ENCODE results near the gene CPLANE1.
"Not testable (repeated sequence)": the region's sequence is repeated elsewhere in the genome, so short reads cannot be mapped to it uniquely, and the experiment has no call there.

CPLANE1 gene

DNA sequence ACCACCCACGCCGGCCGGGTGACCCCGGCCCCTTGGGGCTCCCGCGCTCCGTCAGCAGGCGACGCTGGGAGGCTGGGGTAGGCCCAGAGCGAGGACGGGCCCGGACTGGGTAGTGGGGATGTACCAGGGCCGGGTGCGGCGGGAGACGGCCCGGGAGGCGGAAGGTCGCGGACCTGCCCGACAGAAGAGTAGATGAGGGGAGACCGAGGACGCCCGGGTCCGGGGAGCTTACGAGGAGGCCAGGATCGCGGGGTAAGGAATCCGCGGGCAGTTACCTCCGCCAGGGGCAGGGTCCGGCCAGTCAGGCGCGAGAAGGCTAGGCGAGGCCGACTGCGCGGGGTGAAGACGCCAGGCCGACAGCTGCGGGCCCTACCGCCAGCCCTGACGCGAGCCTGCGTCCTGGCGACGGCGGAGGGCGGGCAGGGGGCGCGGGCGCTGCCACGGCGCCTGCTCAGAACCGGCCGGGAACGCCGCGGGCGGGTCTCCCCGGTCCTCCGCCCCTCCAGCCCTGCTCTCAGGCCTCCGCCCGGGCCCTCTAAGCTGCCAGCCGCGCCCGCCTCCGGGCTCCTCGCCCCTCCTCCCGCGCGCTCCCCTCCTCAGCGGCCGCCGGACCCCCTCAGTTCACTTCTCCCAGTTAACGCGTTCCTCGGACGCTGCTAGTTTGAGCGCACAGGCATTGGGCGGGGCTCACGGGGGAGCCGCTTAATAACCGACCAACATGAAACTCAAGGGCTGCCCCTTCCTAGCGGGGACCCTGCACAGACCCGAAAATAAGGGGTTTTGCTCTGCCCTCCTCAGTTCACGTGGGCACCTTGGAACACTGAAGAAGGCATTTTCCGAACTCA, at the start of gene CPLANE1:
Gene CPLANE1, minus strand, starts transcription at position 407 of the 845 bp plus-strand sequence. CDS start 1,678 bp downstream, outside the sequence.
- peak within 1 kb of the TSS; percentile 48 for H3K27ac ChIP-seq (ENCODE audit: low read depth, low read length, poor library complexity, severe bottlenecking)
- no peaks in the 10 kb centered on the region for H4K20me1 ChIP-seq (ENCODE audit: insufficient read depth, low read length)
- H2AFZ ChIP-seq (ENCODE audit: low read length) = peak within 1 kb of the TSS; percentile 5
- H3K4me2 ChIP-seq (ENCODE audit: low read length) = peak within 1 kb of the TSS; percentile 69
- H3K9ac ChIP-seq (ENCODE audit: low read length) = peak within 1 kb of the TSS; percentile 78
- H3K9me2 ChIP-seq (ENCODE audit: low read depth, low read length) = no peaks in the 10 kb centered on the region
- no peaks in the 10 kb centered on the region for H3F3A ChIP-seq (ENCODE audit: insufficient read depth, low read length)
- peaks cover under 1% of the 10 kb centered on the region for H3K9me3 ChIP-seq (ENCODE audit: low read length)
- no peaks in the 10 kb centered on the region for H3K36me3 ChIP-seq (ENCODE audit: insufficient read depth, low read length)
- H3K4me3 ChIP-seq (ENCODE audit: low read depth, low read length, poor library complexity, severe bottlenecking) = peak within 1 kb of the TSS; percentile 74
- H3K79me2 ChIP-seq (ENCODE audit: insufficient read depth, low read length) = no peaks in the 10 kb centered on the region
- TF ChIP-seq, protein P1, sequence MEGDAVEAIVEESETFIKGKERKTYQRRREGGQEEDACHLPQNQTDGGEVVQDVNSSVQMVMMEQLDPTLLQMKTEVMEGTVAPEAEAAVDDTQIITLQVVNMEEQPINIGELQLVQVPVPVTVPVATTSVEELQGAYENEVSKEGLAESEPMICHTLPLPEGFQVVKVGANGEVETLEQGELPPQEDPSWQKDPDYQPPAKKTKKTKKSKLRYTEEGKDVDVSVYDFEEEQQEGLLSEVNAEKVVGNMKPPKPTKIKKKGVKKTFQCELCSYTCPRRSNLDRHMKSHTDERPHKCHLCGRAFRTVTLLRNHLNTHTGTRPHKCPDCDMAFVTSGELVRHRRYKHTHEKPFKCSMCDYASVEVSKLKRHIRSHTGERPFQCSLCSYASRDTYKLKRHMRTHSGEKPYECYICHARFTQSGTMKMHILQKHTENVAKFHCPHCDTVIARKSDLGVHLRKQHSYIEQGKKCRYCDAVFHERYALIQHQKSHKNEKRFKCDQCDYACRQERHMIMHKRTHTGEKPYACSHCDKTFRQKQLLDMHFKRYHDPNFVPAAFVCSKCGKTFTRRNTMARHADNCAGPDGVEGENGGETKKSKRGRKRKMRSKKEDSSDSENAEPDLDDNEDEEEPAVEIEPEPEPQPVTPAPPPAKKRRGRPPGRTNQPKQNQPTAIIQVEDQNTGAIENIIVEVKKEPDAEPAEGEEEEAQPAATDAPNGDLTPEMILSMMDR (IDR thresholded peaks at IDR 0.05; ENCODE audit: low read length) = peak; percentile 17; the same call in 1 of the 2 replicates
- no peak for TF ChIP-seq EZH2 (IDR thresholded peaks at IDR 0.05; ENCODE audit: borderline replicate concordance, low read length)
- no peaks in the 10 kb centered on the region for H3K27me3 ChIP-seq (ENCODE audit: insufficient read depth, low read length)
- H3K4me1 ChIP-seq (ENCODE audit: insufficient read depth, low read length, severe bottlenecking) = peaks cover 23% of the 10 kb centered on the region

DNA sequence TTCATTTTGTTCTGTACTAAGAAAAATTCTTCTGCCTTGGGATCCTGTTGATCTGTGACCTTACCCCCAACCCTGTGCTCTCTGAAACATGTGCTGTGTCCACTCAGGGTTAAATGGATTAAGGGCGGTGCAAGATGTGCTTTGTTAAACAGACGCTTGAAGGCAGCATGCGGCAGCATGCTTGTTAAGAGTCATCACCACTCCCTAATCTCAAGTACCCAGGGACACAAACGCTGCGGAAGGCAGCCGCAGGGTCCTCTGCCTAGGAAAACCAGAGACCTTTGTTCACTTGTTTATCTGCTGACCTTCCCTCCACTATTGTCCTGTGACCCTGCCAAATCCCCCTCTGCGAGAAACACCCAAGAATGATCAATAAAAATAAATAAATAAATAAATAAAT, 47.1 kb upstream of the CPLANE1 start:
- H4K20me1 ChIP-seq (ENCODE audit: insufficient read depth, low read length); H2AFZ ChIP-seq (ENCODE audit: low read length); H3K9me3 ChIP-seq (ENCODE audit: low read length); H3K4me1 ChIP-seq (ENCODE audit: insufficient read depth, low read length, severe bottlenecking); H3F3A ChIP-seq (ENCODE audit: insufficient read depth, low read length); H3K79me2 ChIP-seq (ENCODE audit: insufficient read depth, low read length); H3K4me2 ChIP-seq (ENCODE audit: low read length); H3K9ac ChIP-seq (ENCODE audit: low read length); H3K27me3 ChIP-seq (ENCODE audit: insufficient read depth, low read length); H3K27ac ChIP-seq (ENCODE audit: low read depth, low read length, poor library complexity, severe bottlenecking); H3K9me2 ChIP-seq (ENCODE audit: low read depth, low read length); H3K4me3 ChIP-seq (ENCODE audit: low read depth, low read length, poor library complexity, severe bottlenecking): not testable (repeated sequence)
- peaks cover 74% of the 10 kb centered on the region for H3K36me3 ChIP-seq (ENCODE audit: insufficient read depth, low read length)

DNA sequence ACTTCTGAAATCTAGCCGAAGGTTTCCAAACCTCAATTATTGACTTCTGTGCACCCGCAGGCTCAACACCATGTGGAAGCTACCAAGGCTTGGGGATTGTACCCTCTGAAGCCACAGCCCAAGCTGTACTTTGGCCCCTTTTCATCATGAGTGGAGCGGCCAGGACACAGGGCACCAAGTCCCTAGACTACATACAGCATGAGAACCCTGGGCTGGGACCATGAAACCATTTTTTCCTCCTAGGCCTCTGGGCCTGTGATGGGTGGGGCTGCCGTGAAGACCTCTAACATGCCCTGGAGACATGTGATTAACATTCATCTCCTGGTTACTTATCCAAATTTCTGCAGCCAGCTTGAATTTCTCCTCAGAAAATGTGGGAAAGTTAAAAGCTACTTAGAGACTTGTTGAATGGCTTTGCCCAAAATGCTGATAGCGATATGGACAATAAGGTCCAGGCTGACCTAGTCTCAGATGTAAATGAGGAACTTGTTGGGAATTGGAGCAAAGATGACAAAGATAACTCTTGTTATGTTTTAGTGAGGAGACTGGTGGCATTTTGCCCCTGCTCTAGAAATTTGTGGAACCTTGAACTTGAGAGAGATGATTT, 34.1 kb upstream of the CPLANE1 start:
- Histone ChIP-seq H3K27ac (ENCODE audit: low read depth, low read length, poor library complexity, severe bottlenecking) (no peak overlapping the region), H4K20me1 (ENCODE audit: insufficient read depth, low read length) (no peaks in the 10 kb centered on the region), H3K4me1 (ENCODE audit: insufficient read depth, low read length, severe bottlenecking) (no peaks in the 10 kb centered on the region), H3K9ac (ENCODE audit: low read length) (no peak overlapping the region), H3K4me2 (ENCODE audit: low read length) (no peak overlapping the region), H3K27me3 (ENCODE audit: insufficient read depth, low read length) (no peaks in the 10 kb centered on the region), H3F3A (ENCODE audit: insufficient read depth, low read length) (no peaks in the 10 kb centered on the region), H3K4me3 (ENCODE audit: low read depth, low read length, poor library complexity, severe bottlenecking) (no peak overlapping the region), H3K9me2 (ENCODE audit: low read depth, low read length) (no peaks in the 10 kb centered on the region), H3K79me2 (ENCODE audit: insufficient read depth, low read length) (no peaks in the 10 kb centered on the region), H2AFZ (ENCODE audit: low read length) (no peak overlapping the region), H3K36me3 (ENCODE audit: insufficient read depth, low read length) (0 out of 2 replicates have a peak, but pooled peaks cover 2% of the 10 kb centered on the region), H3K9me3 (ENCODE audit: low read length) (peaks cover 8% of the 10 kb centered on the region)
- no peak for TF ChIP-seq EZH2 (IDR thresholded peaks at IDR 0.05; ENCODE audit: borderline replicate concordance, low read length)
- TF ChIP-seq, protein P1 (IDR thresholded peaks at IDR 0.05; ENCODE audit: low read length) = no peak

All from OCI-LY1 (cell line).